Activated T-helper 17 cell treated with anti-CD3 and anti-CD28 coated beads, Interleukin-2, amount 50 U/mL, for 72 hours (primary cell): Measurements from ENCODE around the gene GMIP. TPM values are rescaled to one million over a fixed set of nuclear protein-coding genes. Genes with fewer than 3 reads are reported as not detected.

Experiments used
- ATAC-seq: fragments of 150-1000 bp; cut with Tn5 transposase; replicated peaks from 2 replicates; pipeline ENCODE4 v1.10.0; 2021; ENCODE audit warnings: mild to moderate bottlenecking, moderate library complexity
- H3K27ac Mint-ChIP-seq: one replicate; pipeline ENCODE4 v1.8.0; 2022; ENCODE audit warnings: mixed read lengths
- H3K27me3 Mint-ChIP-seq: one replicate; pipeline ENCODE4 v1.8.0; 2022; ENCODE audit warnings: mixed read lengths
- H3K36me3 Mint-ChIP-seq: one replicate; pipeline ENCODE4 v1.8.0; 2022; ENCODE audit warnings: low read depth, mild to moderate bottlenecking, mixed read lengths
- H3K4me1 Mint-ChIP-seq: one replicate; pipeline ENCODE4 v1.8.0; 2022; ENCODE audit warnings: mixed read lengths
- H3K4me3 Mint-ChIP-seq: one replicate; pipeline ENCODE4 v1.8.0; 2022; ENCODE audit warnings: mild to moderate bottlenecking, mixed read lengths
- H3K9me3 Mint-ChIP-seq: one replicate; pipeline ENCODE4 v1.8.0; 2022; ENCODE audit warnings: mixed read lengths
- total RNA-seq, 2 donors: library from RNA; stranded (reverse); gene quantifications; one replicate each; pipeline ENCODE4 v1.2.3, GENCODE V29; 2022

Gene GMIP
- total RNA-seq, 2 donors from 2014 or later = 79.9 to 100 TPM

DNA sequence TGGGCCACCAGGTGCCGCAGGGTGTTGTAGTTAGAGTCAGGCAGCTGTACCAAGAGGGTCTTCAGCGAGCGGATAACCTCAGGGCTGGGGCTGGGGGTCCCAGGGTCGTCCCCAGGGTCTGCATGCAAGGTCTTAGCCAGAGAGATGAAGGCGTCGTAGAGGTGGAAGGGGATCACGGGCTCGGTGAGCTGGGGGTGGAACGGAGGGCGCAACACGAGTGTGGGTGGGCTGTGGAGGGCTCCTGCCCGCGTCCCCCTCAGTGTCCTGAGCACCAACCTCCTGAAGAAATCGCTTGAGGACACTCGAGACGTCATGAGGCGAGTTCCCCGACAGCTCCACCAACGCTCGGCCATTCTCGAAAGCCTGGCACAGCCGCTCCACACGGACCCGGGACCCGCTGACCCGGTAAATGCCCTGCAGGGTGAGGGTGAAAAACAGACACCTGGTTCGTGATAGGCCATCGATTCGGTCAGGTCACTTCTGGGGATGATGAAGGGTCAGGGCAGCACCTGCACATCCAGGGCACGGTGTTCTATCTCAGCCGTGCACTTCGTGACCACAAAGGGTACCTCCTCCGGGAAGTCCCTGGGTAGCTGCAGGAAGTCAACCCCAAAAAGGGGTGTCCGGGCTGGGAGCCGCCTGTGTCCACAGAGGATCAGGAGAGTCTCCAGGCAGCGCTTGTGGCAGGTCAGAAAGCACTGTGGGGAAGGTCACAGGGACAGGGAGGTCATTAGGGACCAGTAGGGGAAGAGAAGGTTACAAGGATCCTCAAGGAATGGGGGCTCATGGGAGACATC is 8.7 kb downstream of the GMIP start:
- Mint-ChIP-seq H3K4me1 (peaks cover 3% of the 10 kb centered on the region), H3K27me3 (no peaks in the 10 kb centered on the region), H3K27ac (peak overlapping the region; percentile 65), H3K36me3 (peaks cover 95% of the 10 kb centered on the region), H3K9me3 (no peaks in the 10 kb centered on the region), H3K4me3 (no peak overlapping the region)
- peak; percentile 23 for ATAC-seq

DNA sequence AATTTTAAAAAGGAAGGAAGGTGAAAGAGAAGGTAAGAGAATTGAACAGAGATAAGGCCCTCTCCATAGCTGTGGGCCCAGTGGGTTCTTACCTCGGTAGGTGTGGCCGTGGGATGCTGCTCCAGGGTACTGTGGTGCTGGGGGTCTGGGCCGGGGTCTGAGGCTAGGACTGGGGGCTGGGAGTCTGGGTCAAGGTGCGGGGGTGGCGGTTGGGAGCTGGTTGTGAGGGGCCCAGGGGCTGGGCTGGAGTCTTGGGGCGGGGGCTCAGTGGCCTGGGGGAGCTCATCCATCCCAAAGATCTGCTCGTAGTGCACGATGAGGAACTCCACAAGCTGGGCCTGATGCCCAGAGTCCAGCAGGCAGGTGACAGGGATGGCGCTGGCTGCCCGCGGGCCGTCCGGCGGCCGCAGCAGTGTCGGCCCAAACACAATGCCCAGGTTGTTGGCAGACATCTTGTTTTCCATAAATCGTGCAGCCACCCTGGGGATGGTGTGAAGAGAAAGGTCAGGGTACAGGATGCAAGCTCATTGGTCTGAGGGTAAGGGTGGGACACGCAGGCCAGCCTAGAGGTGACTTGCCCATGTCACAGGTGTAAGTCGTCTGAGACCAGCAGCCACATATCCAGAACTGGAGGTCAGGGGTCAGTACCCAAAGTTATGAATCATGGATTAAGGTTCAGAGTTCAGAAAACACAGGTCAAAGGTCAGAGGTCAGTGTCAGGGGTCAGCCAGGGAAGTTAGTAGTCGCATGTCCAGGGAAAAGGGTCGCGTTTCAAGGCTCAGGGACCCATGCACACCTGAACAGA is 9.5 kb downstream of the GMIP start:
- H3K36me3 Mint-ChIP-seq = peaks cover 89% of the 10 kb centered on the region
- no peak overlapping the region for H3K4me3 Mint-ChIP-seq
- no peaks in the 10 kb centered on the region for H3K27me3 Mint-ChIP-seq
- peaks cover 3% of the 10 kb centered on the region for H3K4me1 Mint-ChIP-seq
- no peak overlapping the region for H3K27ac Mint-ChIP-seq
- no peak for ATAC-seq
- no peaks in the 10 kb centered on the region for H3K9me3 Mint-ChIP-seq

DNA sequence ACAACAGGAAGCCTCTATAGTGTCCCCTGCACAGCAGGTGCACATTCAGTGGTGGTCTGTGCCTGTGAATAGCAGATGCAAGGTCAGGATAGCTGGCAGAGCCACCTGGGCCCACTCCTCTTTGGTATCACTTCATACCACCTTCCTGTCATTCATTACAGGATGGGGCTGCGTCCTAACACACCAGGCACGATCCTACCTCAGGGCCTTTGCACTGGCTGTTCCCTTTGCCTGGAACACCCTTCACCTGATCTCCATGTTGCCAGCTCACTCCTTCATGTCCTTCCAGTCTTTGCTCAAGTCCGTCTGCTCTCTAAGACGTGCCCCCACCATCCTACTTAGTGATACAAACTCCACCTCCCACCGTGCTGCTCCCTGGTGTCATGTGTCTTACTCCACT is 10.8 kb downstream of the GMIP start:
- H3K36me3 Mint-ChIP-seq = peaks cover 85% of the 10 kb centered on the region
- ATAC-seq = no peak
- H3K27ac Mint-ChIP-seq = peak overlapping the region; percentile 11
- no peak overlapping the region for H3K4me3 Mint-ChIP-seq
- no peaks in the 10 kb centered on the region for H3K27me3 Mint-ChIP-seq
- H3K9me3 Mint-ChIP-seq = no peaks in the 10 kb centered on the region
- peaks cover 5% of the 10 kb centered on the region for H3K4me1 Mint-ChIP-seq

DNA sequence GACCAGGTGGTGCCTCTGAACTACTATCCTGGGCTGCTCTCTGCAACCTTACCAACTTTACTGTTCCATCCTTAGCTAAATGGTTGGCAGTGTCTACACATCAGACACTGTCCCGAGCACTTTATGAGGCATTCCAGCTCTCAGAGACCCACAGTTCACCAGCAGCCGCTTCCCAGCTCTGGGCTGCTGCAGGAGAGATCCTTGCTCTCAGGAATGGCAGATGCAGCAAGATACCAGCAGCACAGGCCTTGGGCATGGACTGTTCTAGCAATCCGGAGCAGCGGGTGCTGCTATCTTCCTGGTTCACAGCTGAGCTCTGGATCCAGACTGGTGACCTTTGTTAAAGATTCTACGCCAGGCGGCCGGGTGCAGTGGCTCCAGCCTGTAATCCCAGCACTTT is 12.1 kb downstream of the GMIP start:
- no peak overlapping the region for H3K4me3 Mint-ChIP-seq
- no peak overlapping the region for H3K27ac Mint-ChIP-seq
- peaks cover 83% of the 10 kb centered on the region for H3K36me3 Mint-ChIP-seq
- no peak for ATAC-seq
- no peaks in the 10 kb centered on the region for H3K9me3 Mint-ChIP-seq
- no peaks in the 10 kb centered on the region for H3K27me3 Mint-ChIP-seq
- H3K4me1 Mint-ChIP-seq = peaks cover 15% of the 10 kb centered on the region

DNA sequence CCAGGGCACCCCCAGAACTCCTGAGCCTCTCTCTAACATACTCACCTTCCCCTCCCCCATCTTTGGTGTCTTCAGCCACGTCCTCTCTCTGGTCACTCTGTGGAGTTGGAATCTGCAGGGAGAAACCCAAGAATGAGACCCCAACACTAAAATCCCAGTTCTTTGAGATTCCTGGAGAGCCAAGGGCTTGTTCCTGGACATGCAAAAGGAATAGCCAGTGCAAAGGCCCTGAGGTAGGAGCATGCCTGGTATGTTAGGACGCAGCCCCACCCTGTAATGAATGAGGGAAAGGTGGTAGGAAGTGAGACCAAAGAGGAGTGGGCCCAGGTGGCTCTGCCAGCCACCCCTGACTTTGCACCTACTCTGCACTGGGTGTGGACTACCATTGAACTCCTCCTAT is 13.0 kb downstream of the GMIP start:
- Mint-ChIP-seq H3K27me3 (no peaks in the 10 kb centered on the region), H3K4me1 (peaks cover 19% of the 10 kb centered on the region), H3K36me3 (peaks cover 80% of the 10 kb centered on the region), H3K27ac (no peak overlapping the region), H3K9me3 (no peaks in the 10 kb centered on the region), H3K4me3 (no peak overlapping the region)
- ATAC-seq = no peak

DNA sequence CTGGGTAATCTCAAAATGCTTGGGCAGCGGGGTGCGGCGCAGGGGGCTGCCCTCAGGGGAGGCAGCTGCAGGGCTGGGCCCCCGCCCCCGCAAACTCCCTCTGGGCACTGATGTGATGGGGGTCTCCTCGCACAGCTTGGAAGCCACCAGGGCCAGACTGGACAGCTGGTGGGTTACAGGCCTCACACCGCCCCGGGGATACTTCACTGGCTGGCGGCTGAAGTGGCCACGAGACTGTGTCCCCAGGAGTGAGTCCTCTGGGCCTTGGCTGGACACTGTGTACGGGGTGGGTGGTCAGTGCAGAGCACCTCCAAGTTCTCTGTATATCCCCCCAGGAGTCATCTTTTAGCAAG is 13.4 kb downstream of the GMIP start:
- no peak for ATAC-seq
- no peak overlapping the region for H3K4me3 Mint-ChIP-seq
- no peaks in the 10 kb centered on the region for H3K9me3 Mint-ChIP-seq
- no peak overlapping the region for H3K27ac Mint-ChIP-seq
- peaks cover 76% of the 10 kb centered on the region for H3K36me3 Mint-ChIP-seq
- peaks cover 19% of the 10 kb centered on the region for H3K4me1 Mint-ChIP-seq
- H3K27me3 Mint-ChIP-seq = no peaks in the 10 kb centered on the region

DNA sequence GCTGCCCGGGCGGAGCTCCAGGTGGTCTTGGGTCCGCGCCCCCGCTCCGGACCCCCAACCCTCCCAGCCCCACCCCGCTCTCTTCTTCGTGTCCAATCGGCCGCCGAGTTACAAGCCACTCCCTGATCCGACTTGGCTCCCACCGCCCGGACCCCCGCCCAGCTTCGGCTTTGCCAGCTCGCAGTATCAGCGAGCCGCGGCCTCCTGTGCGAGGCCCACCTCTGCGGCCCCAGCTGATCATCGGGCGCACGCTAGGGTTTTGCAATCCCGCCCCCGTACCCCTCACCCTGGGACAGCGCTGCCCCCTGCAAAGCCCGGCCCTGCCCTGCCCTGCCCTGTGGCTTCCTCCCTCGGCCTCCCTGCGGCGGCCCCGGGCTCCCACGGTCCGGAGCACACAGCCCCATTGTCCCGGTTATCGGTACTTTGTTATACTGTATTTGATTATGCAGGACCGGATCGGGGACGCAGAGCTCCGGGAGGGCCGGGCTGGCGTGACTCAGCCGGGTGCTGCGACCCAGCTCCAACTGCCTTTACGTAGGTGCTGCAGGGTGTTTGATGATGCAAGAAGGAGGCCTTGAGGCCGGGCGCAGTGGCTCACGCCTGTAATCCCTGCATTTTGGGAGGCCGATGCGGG is 14.8 kb downstream of the GMIP start:
- peak; percentile 50 for ATAC-seq

DNA sequence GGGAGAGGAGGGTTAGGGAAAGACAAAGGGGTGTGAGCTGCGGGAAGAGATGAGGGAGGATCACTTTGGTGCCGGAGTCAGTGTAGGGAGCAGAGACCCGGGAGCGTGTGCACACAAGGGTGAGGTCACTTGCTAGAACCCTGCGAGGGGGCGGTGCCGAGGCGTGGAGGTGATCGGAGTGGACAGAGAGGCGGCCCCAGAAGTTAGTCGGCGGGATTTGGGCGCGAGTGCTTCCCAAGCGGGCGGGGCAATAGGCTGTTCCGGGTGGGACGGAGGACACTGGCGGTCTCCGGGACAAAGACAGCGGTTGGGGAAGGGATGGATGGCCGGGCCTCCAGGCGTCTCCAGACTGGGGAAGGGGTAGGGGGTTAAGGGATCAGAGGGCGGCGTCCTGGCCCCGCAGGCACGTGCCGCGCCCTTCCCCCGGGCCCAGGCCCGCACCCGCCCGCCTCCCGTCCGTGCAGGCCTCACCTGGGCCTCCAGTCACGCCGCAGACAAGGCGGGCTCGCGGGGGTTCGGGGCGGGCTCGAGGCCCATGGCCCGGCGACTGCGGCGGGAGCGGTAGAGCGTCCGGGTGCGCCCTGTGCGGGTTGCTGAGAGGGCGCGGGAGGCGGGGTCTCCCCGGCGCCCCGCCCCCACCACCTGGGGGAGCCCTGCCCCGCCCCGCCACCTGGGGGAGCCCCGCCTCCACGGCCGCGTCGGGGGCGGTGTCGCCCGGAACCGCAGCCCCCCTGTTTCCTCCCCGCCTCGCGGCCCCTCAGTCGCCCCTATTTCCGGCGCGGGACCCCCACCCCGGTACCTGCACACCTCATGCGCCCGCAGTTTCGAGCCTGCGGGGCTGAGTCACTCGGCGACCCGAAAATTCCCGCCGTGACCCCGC is 15.6 kb downstream of the GMIP start, which contains the start of gene LPAR2:
Gene LPAR2 (minus strand): TSS at position 600 of the 880 bp plus-strand sequence. CDS start 945 bp downstream, outside the sequence.
- no peaks in the 10 kb centered on the region for H3K27me3 Mint-ChIP-seq
- peaks cover 72% of the 10 kb centered on the region for H3K36me3 Mint-ChIP-seq
- peak within 1 kb of the TSS; percentile 99 for H3K4me3 Mint-ChIP-seq
- no peaks in the 10 kb centered on the region for H3K9me3 Mint-ChIP-seq
- H3K27ac Mint-ChIP-seq = peak within 1 kb of the TSS; percentile 98
- ATAC-seq = peak; percentile 79
- H3K4me1 Mint-ChIP-seq = peaks cover 16% of the 10 kb centered on the region

More for the DNA sequence above, 14.8 kb downstream of the GMIP start:
- Mint-ChIP-seq H3K27me3 (no peaks in the 10 kb centered on the region), H3K9me3 (no peaks in the 10 kb centered on the region), H3K36me3 (peaks cover 74% of the 10 kb centered on the region), H3K4me3 (peak overlapping the region; percentile 64), H3K27ac (peak overlapping the region; percentile 68), H3K4me1 (peaks cover 19% of the 10 kb centered on the region)

DNA sequence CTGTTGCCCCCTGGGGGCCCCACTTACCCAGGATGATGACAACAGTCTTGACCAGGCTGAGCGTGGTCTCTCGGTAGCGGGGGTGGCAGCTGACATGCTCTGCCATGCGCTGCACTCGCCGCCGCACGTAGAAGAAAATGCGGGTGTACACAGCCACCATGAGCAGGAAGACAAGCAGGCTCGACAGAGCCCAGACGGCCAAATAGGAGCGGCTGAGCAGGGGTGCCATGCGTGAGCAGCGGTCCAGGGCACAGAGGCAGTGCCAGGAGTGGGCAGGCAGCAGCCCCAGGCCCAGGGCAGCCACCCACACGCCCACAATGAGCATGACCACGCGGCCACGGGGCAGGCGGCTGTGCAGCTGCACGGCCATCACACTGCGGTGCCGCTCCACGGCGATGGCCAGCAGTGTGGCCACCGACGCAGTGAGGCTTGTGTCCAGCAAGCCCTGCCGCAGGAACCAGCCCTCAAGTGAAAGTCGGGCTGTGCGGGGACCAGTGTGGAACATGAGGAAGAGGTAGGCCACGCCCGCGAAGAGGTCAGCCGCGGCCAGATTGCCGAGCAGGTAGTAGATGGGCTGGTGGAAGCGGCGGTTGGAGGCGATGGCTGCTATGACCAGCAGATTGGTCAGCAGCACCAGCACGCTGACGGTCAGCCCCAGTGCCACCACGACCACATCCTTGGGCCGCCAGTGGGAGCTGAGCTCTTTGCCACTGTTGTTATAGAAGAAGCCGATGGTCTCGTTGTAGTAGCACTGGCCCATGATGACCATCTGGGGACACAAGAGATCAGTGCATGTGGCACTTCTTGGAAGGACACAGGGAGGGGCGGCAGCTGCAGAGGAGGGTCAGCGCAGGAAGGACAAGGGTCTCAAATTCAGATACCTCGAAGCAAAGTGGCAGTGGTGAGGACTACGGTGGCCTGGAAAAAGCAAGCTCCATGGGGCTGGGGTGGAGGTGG is 16.7 kb downstream of the GMIP start:
- no peak for ATAC-seq
- no peaks in the 10 kb centered on the region for H3K9me3 Mint-ChIP-seq
- H3K27me3 Mint-ChIP-seq = no peaks in the 10 kb centered on the region
- peaks cover 16% of the 10 kb centered on the region for H3K4me1 Mint-ChIP-seq
- peak overlapping the region; percentile 99 for H3K4me3 Mint-ChIP-seq
- H3K27ac Mint-ChIP-seq = peak overlapping the region; percentile 98
- H3K36me3 Mint-ChIP-seq = peaks cover 67% of the 10 kb centered on the region

DNA sequence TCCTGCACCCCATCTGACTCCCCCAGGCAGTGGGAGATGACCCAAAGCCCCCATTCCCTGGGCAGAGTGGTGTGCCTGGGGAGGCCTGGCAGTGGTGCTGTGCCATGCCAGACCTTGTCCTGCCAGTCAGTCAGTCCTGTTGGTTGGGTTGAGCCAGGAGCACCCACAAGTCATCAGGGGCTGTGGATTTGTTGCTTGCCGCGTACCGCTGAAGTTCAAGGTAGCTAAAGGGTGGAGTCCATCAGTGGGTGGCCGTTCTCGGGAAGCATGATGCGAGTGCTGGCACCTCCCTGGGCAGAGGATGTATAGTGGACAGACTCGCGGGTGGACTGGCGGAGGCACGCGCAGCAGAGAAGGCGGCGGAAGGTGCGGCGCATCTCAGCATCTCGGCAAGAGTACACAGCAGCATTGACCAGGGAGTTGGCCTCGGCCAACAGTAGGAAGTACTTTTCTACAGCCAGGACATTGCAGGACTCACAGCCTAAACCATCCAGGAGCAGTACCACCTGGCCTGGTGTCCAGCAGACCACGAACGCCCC is 19.4 kb downstream of the GMIP start:
- H3K27ac Mint-ChIP-seq = no peak overlapping the region
- ATAC-seq = no peak
- H3K36me3 Mint-ChIP-seq = peaks cover 49% of the 10 kb centered on the region
- no peaks in the 10 kb centered on the region for H3K27me3 Mint-ChIP-seq
- no peaks in the 10 kb centered on the region for H3K9me3 Mint-ChIP-seq
- no peak overlapping the region for H3K4me3 Mint-ChIP-seq
- H3K4me1 Mint-ChIP-seq = peaks cover 19% of the 10 kb centered on the region

DNA sequence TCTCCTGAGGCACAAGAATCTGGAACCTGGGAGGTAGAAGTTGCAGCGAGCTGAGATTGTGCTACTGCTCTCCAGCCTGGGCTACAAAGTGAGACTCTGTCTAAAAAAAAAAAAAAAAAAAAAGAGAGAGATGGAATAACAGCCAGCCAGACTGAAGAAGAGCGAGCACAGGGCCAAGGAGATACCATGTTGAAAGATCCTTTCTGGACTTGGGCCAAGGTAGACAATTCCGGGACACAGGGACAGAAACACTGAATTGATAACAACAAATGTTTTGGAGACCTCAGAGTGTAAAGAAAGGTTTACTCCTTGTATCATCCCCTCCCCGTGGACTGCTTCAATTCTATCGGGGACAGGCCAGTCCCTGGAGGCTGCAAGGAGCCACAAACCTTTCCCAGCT is 20.1 kb downstream of the GMIP start:
- Mint-ChIP-seq H3K9me3 (no peaks in the 10 kb centered on the region), H3K4me3 (no peak overlapping the region), H3K36me3 (peaks cover 51% of the 10 kb centered on the region), H3K4me1 (peaks cover 23% of the 10 kb centered on the region), H3K27me3 (no peaks in the 10 kb centered on the region), H3K27ac (no peak overlapping the region)
- ATAC-seq = no peak

DNA sequence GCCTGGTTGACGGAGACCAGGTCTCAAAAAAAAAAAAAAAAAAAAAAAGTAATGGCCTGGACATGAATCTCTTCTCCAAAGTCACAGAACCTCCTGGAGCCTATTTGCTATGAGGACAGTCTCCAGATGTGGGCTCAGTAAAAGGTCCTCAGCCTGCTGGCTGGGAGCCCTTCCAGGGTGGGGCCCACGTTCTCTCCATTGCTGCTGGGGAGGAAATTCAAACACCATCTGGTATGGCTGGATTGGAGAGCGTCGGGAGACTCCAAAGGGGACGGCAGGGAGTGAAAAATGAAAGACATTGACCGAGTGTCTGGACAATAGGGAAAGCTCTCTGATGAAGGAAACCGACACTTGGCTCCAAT is 23.6 kb downstream of the GMIP start:
- no peak for ATAC-seq
- peak overlapping the region; percentile 98 for H3K27ac Mint-ChIP-seq
- no peak overlapping the region for H3K4me3 Mint-ChIP-seq
- H3K4me1 Mint-ChIP-seq = peaks cover 24% of the 10 kb centered on the region
- peaks cover 62% of the 10 kb centered on the region for H3K36me3 Mint-ChIP-seq
- no peaks in the 10 kb centered on the region for H3K9me3 Mint-ChIP-seq
- H3K27me3 Mint-ChIP-seq = no peaks in the 10 kb centered on the region
